ENCODE results near the gene CGAS. TPM values are rescaled to one million over a fixed set of nuclear protein-coding genes. Genes with fewer than 3 reads are reported as not detected.
"Not testable (repeated sequence)": the region's sequence is repeated elsewhere in the genome, so short reads cannot be mapped to it uniquely, and the experiment has no call there.

Gene CGAS
- total RNA-seq, 2 experiments from 2014 or later = 11.0 to 11.9 TPM

GRCh38 chr6:73393278-73393677, 58.8 kb downstream of the CGAS start:
- Mint-ChIP-seq H3K4me1 (ENCODE audit: low read depth) (peaks cover 27% of the 10 kb centered on the region), H3K9me3 (no peaks in the 10 kb centered on the region), H3K4me3 (no peak overlapping the region), H3K27ac (no peak overlapping the region), H3K27me3 (no peaks in the 10 kb centered on the region), H3K36me3 (ENCODE audit: low read depth) (no peaks in the 10 kb centered on the region)
- intact Hi-C loops (cut with DNase I, micrococcal nuclease) = no loop called here
- ATAC-seq (ENCODE audit: poor library complexity) (no peak), DNase-seq (no peak)
- no peaks in the 10 kb centered on the region for H3K27me3 ChIP-seq (ENCODE audit: control insufficient read depth in 1 of 2, insufficient read depth in 2 of 2, low read length in 2 of 2)
- no peak for TF ChIP-seq CTCF (IDR thresholded peaks at IDR 0.05)
- no peak overlapping the region for H3K4me3 ChIP-seq (ENCODE audit: low read length)
- peaks cover 0 to 7% of the 10 kb centered on the region in 2 experiments for H3K9me3 ChIP-seq (ENCODE audit: control insufficient read depth in 1 of 2, insufficient read depth in 1 of 2, low read length in 2 of 2)
- no peaks in the 10 kb centered on the region for H3K36me3 ChIP-seq (ENCODE audit: insufficient read depth, low read length)
- no peak overlapping the region for H3K27ac ChIP-seq (ENCODE audit: low read depth in 1 of 2, low read length in 2 of 2)
- H3K4me1 ChIP-seq (ENCODE audit: insufficient read depth, low read length) = peaks cover 24% of the 10 kb centered on the region
- ChIA-PET POLR2A (no interaction called here), CTCF (no interaction called here)

- H3K4me3 ChIP-seq (ENCODE audit: low read length); H3K36me3 ChIP-seq (ENCODE audit: insufficient read depth, low read length); POLR2A ChIA-PET; H3K9me3 Mint-ChIP-seq; H3K27me3 ChIP-seq (ENCODE audit: control insufficient read depth in 1 of 2, insufficient read depth in 2 of 2, low read length in 2 of 2); H3K36me3 Mint-ChIP-seq (ENCODE audit: low read depth); H3K9me3 ChIP-seq (ENCODE audit: control insufficient read depth in 1 of 2, insufficient read depth in 1 of 2, low read length in 2 of 2); intact Hi-C loops (cut with DNase I, micrococcal nuclease); ATAC-seq (ENCODE audit: poor library complexity); CTCF ChIA-PET; DNase-seq; H3K27me3 Mint-ChIP-seq; H3K27ac ChIP-seq (ENCODE audit: low read depth in 1 of 2, low read length in 2 of 2): not testable (repeated sequence)
- H3K4me1 Mint-ChIP-seq (ENCODE audit: low read depth) = peaks cover 27% of the 10 kb centered on the region
- H3K4me1 ChIP-seq (ENCODE audit: insufficient read depth, low read length) = peaks cover 25% of the 10 kb centered on the region
- peak overlapping the region; percentile 36 for H3K4me3 Mint-ChIP-seq
- peak overlapping the region; percentile 60 for H3K27ac Mint-ChIP-seq
Observed at GRCh38 chr6:73392188-73392587, 59.9 kb downstream of the CGAS start.

- intact Hi-C loops (cut with DNase I, micrococcal nuclease) = no loop called here
- Histone ChIP-seq H3K4me1 (ENCODE audit: insufficient read depth, low read length) (peaks cover 25% of the 10 kb centered on the region), H3K9me3 (ENCODE audit: control insufficient read depth in 1 of 2, insufficient read depth in 1 of 2, low read length in 2 of 2) (peaks cover 0 to 7% of the 10 kb centered on the region in 2 experiments), H3K4me3 (ENCODE audit: low read length) (no peak overlapping the region), H3K27me3 (ENCODE audit: control insufficient read depth in 1 of 2, insufficient read depth in 2 of 2, low read length in 2 of 2) (no peaks in the 10 kb centered on the region), H3K36me3 (ENCODE audit: insufficient read depth, low read length) (no peaks in the 10 kb centered on the region), H3K27ac (ENCODE audit: low read depth in 1 of 2, low read length in 2 of 2) (peak overlapping the region in 1 of 2 donors; percentile 50)
- no peak for ATAC-seq (ENCODE audit: poor library complexity)
- Mint-ChIP-seq H3K27ac (peak overlapping the region; percentile 60), H3K9me3 (no peaks in the 10 kb centered on the region), H3K27me3 (no peaks in the 10 kb centered on the region), H3K4me1 (ENCODE audit: low read depth) (peaks cover 27% of the 10 kb centered on the region), H3K36me3 (ENCODE audit: low read depth) (no peaks in the 10 kb centered on the region), H3K4me3 (peak overlapping the region; percentile 36)
- peak in 3 of 14 experiments; percentile 32 to 61 (median 44) for DNase-seq
- ChIA-PET CTCF (interaction anchor here (0.9 kb wide), 1 partner anchor 10 kb away, joined by 4 read pairs; no protein-coding TSS in a partner anchor), POLR2A (interaction anchor here (1.0 kb wide), 1 partner anchor 262 kb away, joined by 3 read pairs; the partner anchor contains the start of gene SLC17A5)
- no peak for TF ChIP-seq CTCF (IDR thresholded peaks at IDR 0.05)
Observed at GRCh38 chr6:73391675-73392074, 60.4 kb downstream of the CGAS start.

- H3K27ac Mint-ChIP-seq = no peak overlapping the region
- Histone ChIP-seq H3K9me3 (ENCODE audit: control insufficient read depth in 1 of 2, insufficient read depth in 1 of 2, low read length in 2 of 2) (peaks cover 0 to 4% of the 10 kb centered on the region in 2 experiments), H3K27me3 (ENCODE audit: control insufficient read depth in 1 of 2, insufficient read depth in 2 of 2, low read length in 2 of 2) (no peaks in the 10 kb centered on the region), H3K4me1 (ENCODE audit: insufficient read depth, low read length) (peaks cover 25% of the 10 kb centered on the region), H3K36me3 (ENCODE audit: insufficient read depth, low read length) (no peaks in the 10 kb centered on the region), H3K4me3 (ENCODE audit: low read length) (no peak overlapping the region), H3K27ac (ENCODE audit: low read depth in 1 of 2, low read length in 2 of 2) (no peak overlapping the region)
- ATAC-seq (ENCODE audit: poor library complexity) (no peak), DNase-seq (no peak)
- peaks cover 23% of the 10 kb centered on the region for H3K4me1 Mint-ChIP-seq (ENCODE audit: low read depth)
- H3K27me3 Mint-ChIP-seq = no peaks in the 10 kb centered on the region
- no peaks in the 10 kb centered on the region for H3K36me3 Mint-ChIP-seq (ENCODE audit: low read depth)
- no peak for TF ChIP-seq CTCF (IDR thresholded peaks at IDR 0.05)
- no peaks in the 10 kb centered on the region for H3K9me3 Mint-ChIP-seq
- intact Hi-C loops (cut with DNase I, micrococcal nuclease) = loop anchor here in 1 of 2 experiments (10.0 kb wide), 1 partner anchor 105 kb away; no protein-coding TSS in a partner anchor
- ChIA-PET CTCF (no interaction called here), POLR2A (interaction anchor here (0.7 to 0.8 kb wide), 2 partner anchors 72 to 198 kb away, joined by 3 to 4 read pairs; partner anchors contain the start of gene MTO1)
- peak overlapping the region; percentile 20 for H3K4me3 Mint-ChIP-seq
Observed at GRCh38 chr6:73389854-73390253, 62.2 kb downstream of the CGAS start.
